ENCODE results near the gene ABHD14A. TPM values are rescaled to one million over a fixed set of nuclear protein-coding genes. Genes with fewer than 3 reads are reported as not detected.

The ABHD14A gene
- total and polyA plus RNA-seq, 3 donors from 2014 or later = 27.7 to 51.6 (median 38.9) TPM

- Histone ChIP-seq H3K27me3 (no peaks in the 10 kb centered on the region), H3K4me1 (peaks cover 19% of the 10 kb centered on the region), H3K4me3 (no peak overlapping the region), H3K9me3 (no peaks in the 10 kb centered on the region), H3K27ac (no peak overlapping the region), H3K36me3 (ENCODE audit: low read depth, missing control alignments) (no peaks in the 10 kb centered on the region)
- WGBS, 2 donors = 84 to 100% methylated on average over 3 to 6 of the region's 6 CpGs
- no peak for TF ChIP-seq CTCF (IDR thresholded peaks at IDR 0.05)
- no peak for TF ChIP-seq POLR2A (IDR thresholded peaks at IDR 0.05)
- no peak for DNase-seq
- intact Hi-C loops (cut with DNase I; ENCODE audit: low total_unique reads) = no loop called here
Measured at GRCh38 chr3:51970606-51971300, 4.1 kb upstream of the ABHD14A start.

GRCh38 chr3:51971350-51971749 is 3.5 kb upstream of the ABHD14A start:
- no peaks in the 10 kb centered on the region for H3K9me3 ChIP-seq
- TF ChIP-seq CTCF (IDR thresholded peaks at IDR 0.05) (no peak), POLR2A (IDR thresholded peaks at IDR 0.05) (no peak)
- intact Hi-C loops (cut with DNase I; ENCODE audit: low total_unique reads) = no loop called here
- H3K36me3 ChIP-seq (ENCODE audit: low read depth, missing control alignments) = no peaks in the 10 kb centered on the region
- no peaks in the 10 kb centered on the region for H3K27me3 ChIP-seq
- H3K4me3 ChIP-seq = no peak overlapping the region
- no peak for DNase-seq
- no peak overlapping the region for H3K27ac ChIP-seq
- WGBS, 2 donors = 89 to 92% methylated on average over 8 to 11 of the region's 11 CpGs
- H3K4me1 ChIP-seq = peaks cover 19% of the 10 kb centered on the region

- Histone ChIP-seq H3K27ac (peak overlapping the region; percentile 85 to 89), H3K9me3 (no peaks in the 10 kb centered on the region), H3K4me3 (peak overlapping the region; percentile 76 to 84), H3K27me3 (no peaks in the 10 kb centered on the region), H3K36me3 (ENCODE audit: low read depth, missing control alignments) (no peaks in the 10 kb centered on the region), H3K4me1 (peaks cover 8% of the 10 kb centered on the region)
- TF ChIP-seq CTCF (IDR thresholded peaks at IDR 0.05) (peak in 1 of 3 experiments; percentile 38), POLR2A (IDR thresholded peaks at IDR 0.05) (no peak)
- WGBS, 2 donors = 8 to 10% methylated on average over 23 to 30 of the region's 30 CpGs
- intact Hi-C loops (cut with DNase I; ENCODE audit: low total_unique reads) = no loop called here
- DNase-seq = peak; percentile 35
Measured at GRCh38 chr3:51974277-51974962, 444 bp upstream of the ABHD14A start.

GRCh38 chr3:51975852-51976549 is 1.1 kb downstream of the ABHD14A start:
- peak; percentile 85 for DNase-seq
- H3K27ac ChIP-seq = no peak overlapping the region
- WGBS, 2 donors = 18 to 32% methylated on average over 38 to 39 of the region's 46 CpGs

More at GRCh38 chr3:51975852-51976549, 1.1 kb downstream of the ABHD14A start:
- H3K4me1 ChIP-seq = peaks cover 8% of the 10 kb centered on the region
- no peaks in the 10 kb centered on the region for H3K9me3 ChIP-seq
- intact Hi-C loops (cut with DNase I; ENCODE audit: low total_unique reads) = no loop called here
- TF ChIP-seq POLR2A (IDR thresholded peaks at IDR 0.05) = no peak
- no peak for TF ChIP-seq CTCF (IDR thresholded peaks at IDR 0.05)
- peak overlapping the region; percentile 76 to 84 for H3K4me3 ChIP-seq
- H3K36me3 ChIP-seq (ENCODE audit: low read depth, missing control alignments) = no peaks in the 10 kb centered on the region
- no peaks in the 10 kb centered on the region for H3K27me3 ChIP-seq

Data from testis (tissue), 3 donors.